ENCODE measurements around the gene ZDHHC22.

The ZDHHC22 gene

GRCh38 chr14:77091518-77091917 is 50.1 kb downstream of the ZDHHC22 start:
- no peaks in the 10 kb centered on the region; the same call in 1 of the 2 replicates for H3K27me3 ChIP-seq (ENCODE audit: insufficient read depth, low read length)
- H3K4me2 ChIP-seq (ENCODE audit: low read length): no peak overlapping the region
- no peak overlapping the region for H3K27ac ChIP-seq (ENCODE audit: low read depth, low read length, poor library complexity, severe bottlenecking)
- H3K9ac ChIP-seq (ENCODE audit: low read length): no peak overlapping the region
- no peaks in the 10 kb centered on the region for H3K9me2 ChIP-seq (ENCODE audit: low read depth, low read length)
- peaks cover 10% of the 10 kb centered on the region; the same call in 1 of the 2 replicates for H3K9me3 ChIP-seq (ENCODE audit: low read length)
- 0 out of 2 replicates have a peak, but pooled peaks cover 5% of the 10 kb centered on the region for H3F3A ChIP-seq (ENCODE audit: insufficient read depth, low read length)
- H3K79me2 ChIP-seq (ENCODE audit: insufficient read depth, low read length): no peaks in the 10 kb centered on the region
- peaks cover 2% of the 10 kb centered on the region for H3K4me1 ChIP-seq (ENCODE audit: insufficient read depth, low read length, severe bottlenecking)
- H2AFZ ChIP-seq (ENCODE audit: low read length): no peak overlapping the region
- no peak for TF ChIP-seq EZH2 (IDR thresholded peaks at IDR 0.05; ENCODE audit: borderline replicate concordance, low read length)
- no peak for TF ChIP-seq CTCF (IDR thresholded peaks at IDR 0.05; ENCODE audit: low read length)
- H3K4me3 ChIP-seq (ENCODE audit: low read depth, low read length, poor library complexity, severe bottlenecking): no peak overlapping the region
- H3K36me3 ChIP-seq (ENCODE audit: insufficient read depth, low read length): no peaks in the 10 kb centered on the region
- H4K20me1 ChIP-seq (ENCODE audit: insufficient read depth, low read length): no peaks in the 10 kb centered on the region

- no peaks in the 10 kb centered on the region for H3K79me2 ChIP-seq (ENCODE audit: insufficient read depth, low read length)
- TF ChIP-seq CTCF (IDR thresholded peaks at IDR 0.05; ENCODE audit: low read length) (no peak), EZH2 (IDR thresholded peaks at IDR 0.05; ENCODE audit: borderline replicate concordance, low read length) (no peak)
- H3K9me3 ChIP-seq (ENCODE audit: low read length): peaks cover 10% of the 10 kb centered on the region; the same call in 1 of the 2 replicates
- no peak overlapping the region for H3K27ac ChIP-seq (ENCODE audit: low read depth, low read length, poor library complexity, severe bottlenecking)
- no peaks in the 10 kb centered on the region for H3K36me3 ChIP-seq (ENCODE audit: insufficient read depth, low read length)
- H3K4me2 ChIP-seq (ENCODE audit: low read length): no peak overlapping the region
- no peaks in the 10 kb centered on the region for H3K4me1 ChIP-seq (ENCODE audit: insufficient read depth, low read length, severe bottlenecking)
- H3K4me3 ChIP-seq (ENCODE audit: low read depth, low read length, poor library complexity, severe bottlenecking): no peak overlapping the region
- no peak overlapping the region for H2AFZ ChIP-seq (ENCODE audit: low read length)
- no peaks in the 10 kb centered on the region for H3F3A ChIP-seq (ENCODE audit: insufficient read depth, low read length)
- no peaks in the 10 kb centered on the region for H4K20me1 ChIP-seq (ENCODE audit: insufficient read depth, low read length)
- no peak overlapping the region for H3K9ac ChIP-seq (ENCODE audit: low read length)
- no peaks in the 10 kb centered on the region; the same call in 1 of the 2 replicates for H3K27me3 ChIP-seq (ENCODE audit: insufficient read depth, low read length)
- H3K9me2 ChIP-seq (ENCODE audit: low read depth, low read length): no peaks in the 10 kb centered on the region
These were observed 52.9 kb downstream of the ZDHHC22 start for GRCh38 chr14:77088645-77089044.

- Histone ChIP-seq H4K20me1 (ENCODE audit: insufficient read depth, low read length) (no peaks in the 10 kb centered on the region), H3K9me2 (ENCODE audit: low read depth, low read length) (no peaks in the 10 kb centered on the region), H3K36me3 (ENCODE audit: insufficient read depth, low read length) (no peaks in the 10 kb centered on the region), H3K27ac (ENCODE audit: low read depth, low read length, poor library complexity, severe bottlenecking) (no peak overlapping the region), H3F3A (ENCODE audit: insufficient read depth, low read length) (no peaks in the 10 kb centered on the region), H2AFZ (ENCODE audit: low read length) (no peak overlapping the region), H3K4me3 (ENCODE audit: low read depth, low read length, poor library complexity, severe bottlenecking) (no peak overlapping the region), H3K4me1 (ENCODE audit: insufficient read depth, low read length, severe bottlenecking) (no peaks in the 10 kb centered on the region), H3K79me2 (ENCODE audit: insufficient read depth, low read length) (no peaks in the 10 kb centered on the region), H3K9ac (ENCODE audit: low read length) (no peak overlapping the region), H3K4me2 (ENCODE audit: low read length) (no peak overlapping the region), H3K9me3 (ENCODE audit: low read length) (peaks cover 10% of the 10 kb centered on the region; the same call in 1 of the 2 replicates), H3K27me3 (ENCODE audit: insufficient read depth, low read length) (no peaks in the 10 kb centered on the region; the same call in 1 of the 2 replicates)
- TF ChIP-seq CTCF (IDR thresholded peaks at IDR 0.05; ENCODE audit: low read length) (no peak), EZH2 (IDR thresholded peaks at IDR 0.05; ENCODE audit: borderline replicate concordance, low read length) (no peak)
These were observed 53.4 kb downstream of the ZDHHC22 start for GRCh38 chr14:77088219-77088618.

Data from OCI-LY1 (cell line).